ENCODE data around the gene PPP1R16B.
"Not testable (repeated sequence)": the region's sequence is repeated elsewhere in the genome, so short reads cannot be mapped to it uniquely, and the experiment has no call there.

The PPP1R16B gene

DNA sequence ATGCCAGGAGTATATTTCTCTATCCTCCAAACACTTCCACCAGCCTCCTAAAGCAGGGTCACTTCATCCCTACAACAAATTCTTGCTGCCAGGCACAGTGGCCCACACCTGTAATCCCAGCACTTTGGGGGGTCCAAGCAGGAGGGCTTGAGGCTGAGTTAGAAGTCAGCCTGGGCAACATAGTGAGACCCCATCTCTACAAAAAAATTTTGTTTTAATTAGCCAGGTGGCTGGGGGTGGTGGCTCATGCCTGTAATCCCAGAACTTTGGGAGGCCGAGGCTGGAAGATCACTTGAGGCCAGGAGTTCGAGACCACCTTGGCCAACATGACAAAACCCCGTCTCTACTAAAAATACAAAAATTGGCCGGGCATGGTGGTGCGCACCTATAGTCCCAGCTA is 11.4 kb upstream of the PPP1R16B start:
- not testable (repeated sequence) for DNase-seq

- no peak for DNase-seq
Observed at GRCh38 chr20:38798266-38798665, 7.2 kb upstream of the PPP1R16B start.

DNA sequence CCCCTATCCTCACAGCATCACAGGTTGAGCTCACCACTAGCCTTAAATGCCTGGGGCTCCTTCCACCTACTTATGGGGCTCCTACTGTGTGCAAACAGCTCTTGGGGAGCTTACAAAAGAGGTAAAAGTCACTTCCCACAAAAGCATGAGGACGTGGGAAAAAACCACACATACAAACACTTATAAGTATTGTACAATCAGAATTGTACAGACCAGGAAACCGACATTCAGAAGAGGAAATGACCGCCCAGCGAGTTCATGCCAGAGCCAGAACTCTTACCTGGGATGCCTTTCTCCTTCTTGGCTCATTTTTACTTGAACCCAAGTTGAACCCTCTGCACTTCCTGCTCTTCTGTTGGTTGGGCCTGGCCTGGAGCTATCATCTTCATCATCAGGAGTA is 6.3 kb upstream of the PPP1R16B start:
- no peak for DNase-seq

DNA sequence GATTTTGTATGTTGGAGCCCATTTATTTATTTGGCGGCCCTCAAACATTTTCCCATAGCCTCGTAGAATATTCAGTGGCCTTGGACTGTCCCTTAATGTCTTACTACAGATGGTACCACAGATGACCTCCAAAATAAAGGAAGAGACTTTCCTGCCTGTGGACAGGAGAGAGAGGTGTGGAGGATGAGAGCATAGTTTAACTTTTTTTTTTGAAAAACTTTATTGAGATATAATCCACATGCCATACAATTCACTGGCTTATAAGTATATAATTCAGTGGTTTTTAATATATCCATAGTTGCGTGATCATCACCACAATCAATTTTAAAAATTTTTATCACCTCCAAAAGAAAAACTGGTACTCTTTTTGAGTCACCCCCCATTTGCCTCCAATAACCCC is 4.6 kb upstream of the PPP1R16B start:
- no peak for DNase-seq

DNA sequence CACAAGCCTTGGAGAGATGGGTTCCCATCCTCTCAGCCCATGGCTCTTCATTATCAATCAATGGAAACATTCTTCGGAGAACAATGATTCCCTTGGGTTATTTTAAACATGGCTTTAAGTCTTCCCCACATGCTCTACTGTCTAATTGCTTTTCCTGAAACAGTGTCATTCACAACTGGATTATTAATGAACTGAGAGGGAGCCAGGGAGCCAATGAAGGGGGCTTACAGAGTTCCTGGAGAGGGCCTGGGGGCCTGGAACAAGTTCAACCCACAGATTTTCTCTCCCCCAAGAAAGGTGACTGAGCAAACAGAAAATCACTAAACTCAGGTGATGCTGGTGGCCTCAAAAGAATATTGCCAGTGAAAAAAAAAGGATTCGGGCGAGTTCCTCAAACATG is 1.3 kb upstream of the PPP1R16B start:
- DNase-seq: no peak

DNA sequence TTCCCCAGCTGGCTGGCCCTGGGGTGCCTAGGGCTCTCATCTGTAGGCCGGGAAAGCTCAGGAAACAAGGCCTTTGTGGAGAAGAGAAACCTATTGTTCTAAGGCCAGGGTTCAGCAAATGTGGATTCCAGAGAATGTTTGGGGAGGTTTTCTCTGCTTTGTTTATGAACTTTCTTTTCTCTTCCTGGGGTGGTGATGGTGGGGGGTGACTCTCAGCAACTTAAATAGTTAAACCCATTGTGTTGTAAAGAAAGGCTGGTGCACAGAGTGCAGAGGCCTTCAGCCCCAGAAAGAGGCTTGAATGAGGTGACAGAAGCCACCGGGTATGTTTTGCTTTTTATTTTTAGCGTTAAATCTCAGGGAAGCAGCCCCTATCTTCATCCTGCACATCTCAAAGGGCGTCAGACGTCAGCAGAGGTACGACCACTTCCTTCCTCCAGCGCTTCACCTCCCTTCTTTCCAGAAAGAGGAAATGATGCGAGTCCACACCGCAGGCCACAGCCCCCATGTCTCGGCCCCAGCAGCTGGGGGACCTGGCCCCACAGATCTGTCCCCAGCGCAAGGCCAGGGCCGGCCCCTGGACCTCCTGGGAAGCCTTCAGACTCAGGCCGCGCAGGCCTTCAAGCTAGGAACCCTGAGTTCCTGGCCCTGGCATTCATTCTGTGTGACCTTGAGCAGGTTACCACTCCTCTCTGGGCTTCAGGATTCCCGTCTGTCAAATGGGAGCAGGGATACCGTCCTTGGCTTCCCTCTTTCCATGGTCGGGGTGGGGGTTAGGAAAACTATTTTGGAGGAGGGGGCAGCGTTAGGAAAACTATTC is 605 bp upstream of the PPP1R16B start:
- peak; percentile 91 for DNase-seq

GRCh38 chr20:38805958-38806854 is 709 bp downstream of the PPP1R16B start:
- peak; percentile 42 for DNase-seq

GRCh38 chr20:38806855-38807655 is 1.6 kb downstream of the PPP1R16B start:
- DNase-seq: no peak

GRCh38 chr20:38809942-38810341 is 4.4 kb downstream of the PPP1R16B start:
- DNase-seq: no peak

DNA sequence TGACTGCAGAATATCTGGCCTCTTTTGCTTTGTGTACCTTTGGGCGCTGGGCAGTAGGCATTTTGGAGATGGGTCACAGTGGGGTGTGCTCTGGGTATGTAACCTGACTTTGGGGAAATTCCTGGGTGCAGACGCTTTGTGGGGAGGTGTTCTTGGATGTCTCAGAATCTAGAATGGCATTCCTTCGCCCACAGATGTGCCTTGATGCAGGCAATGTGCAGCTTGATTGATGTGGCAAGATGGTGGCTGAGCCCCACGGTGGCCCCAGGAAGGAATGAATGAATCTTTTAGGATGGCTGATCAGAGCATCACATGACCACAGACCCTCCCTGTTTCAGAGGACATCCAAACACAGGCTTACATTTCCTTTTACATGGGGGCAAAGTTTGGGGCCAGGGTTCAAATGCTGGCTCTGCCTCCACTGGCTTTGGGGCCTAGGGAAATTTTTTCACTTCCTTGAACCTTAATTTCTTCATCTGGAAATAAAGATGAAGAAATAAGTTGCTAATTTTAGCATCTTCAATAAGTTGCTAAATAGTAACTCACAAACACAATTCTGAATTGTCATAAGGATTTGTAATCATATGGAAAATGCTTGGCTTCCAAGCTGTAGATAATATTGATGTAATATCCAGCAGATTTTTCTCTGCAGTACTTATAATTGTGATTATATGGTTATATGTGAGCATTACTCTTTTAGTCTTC is 5.6 kb downstream of the PPP1R16B start:
- no peak for DNase-seq

GRCh38 chr20:38811769-38812168 is 6.3 kb downstream of the PPP1R16B start:
- DNase-seq: no peak

DNA sequence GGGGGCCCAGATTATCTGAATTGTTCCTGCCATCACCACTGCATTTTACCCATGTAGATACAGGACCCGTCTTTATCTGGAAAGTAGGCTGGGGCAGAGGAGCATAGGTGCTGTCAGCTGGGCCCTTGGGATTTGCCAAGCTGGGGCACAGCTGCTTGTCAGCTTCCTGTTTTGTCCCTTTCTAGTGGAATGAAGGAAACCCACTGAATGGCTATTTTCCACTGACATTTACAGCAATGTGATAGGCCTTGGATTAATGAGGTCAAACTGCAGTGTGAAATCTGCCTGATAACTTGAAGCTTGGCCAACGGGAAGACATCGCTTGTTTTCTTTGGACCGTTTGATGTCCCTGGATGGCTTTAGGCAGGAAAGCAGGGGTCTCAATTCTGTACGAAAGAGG is 6.7 kb downstream of the PPP1R16B start:
- no peak for DNase-seq

- no peak for DNase-seq
Observed at GRCh38 chr20:38812709-38813573, 7.4 kb downstream of the PPP1R16B start.

GRCh38 chr20:38813574-38813962 is 8.1 kb downstream of the PPP1R16B start:
- not testable (repeated sequence) for DNase-seq

GRCh38 chr20:38815446-38815845 is 9.9 kb downstream of the PPP1R16B start:
- no peak for DNase-seq

DNA sequence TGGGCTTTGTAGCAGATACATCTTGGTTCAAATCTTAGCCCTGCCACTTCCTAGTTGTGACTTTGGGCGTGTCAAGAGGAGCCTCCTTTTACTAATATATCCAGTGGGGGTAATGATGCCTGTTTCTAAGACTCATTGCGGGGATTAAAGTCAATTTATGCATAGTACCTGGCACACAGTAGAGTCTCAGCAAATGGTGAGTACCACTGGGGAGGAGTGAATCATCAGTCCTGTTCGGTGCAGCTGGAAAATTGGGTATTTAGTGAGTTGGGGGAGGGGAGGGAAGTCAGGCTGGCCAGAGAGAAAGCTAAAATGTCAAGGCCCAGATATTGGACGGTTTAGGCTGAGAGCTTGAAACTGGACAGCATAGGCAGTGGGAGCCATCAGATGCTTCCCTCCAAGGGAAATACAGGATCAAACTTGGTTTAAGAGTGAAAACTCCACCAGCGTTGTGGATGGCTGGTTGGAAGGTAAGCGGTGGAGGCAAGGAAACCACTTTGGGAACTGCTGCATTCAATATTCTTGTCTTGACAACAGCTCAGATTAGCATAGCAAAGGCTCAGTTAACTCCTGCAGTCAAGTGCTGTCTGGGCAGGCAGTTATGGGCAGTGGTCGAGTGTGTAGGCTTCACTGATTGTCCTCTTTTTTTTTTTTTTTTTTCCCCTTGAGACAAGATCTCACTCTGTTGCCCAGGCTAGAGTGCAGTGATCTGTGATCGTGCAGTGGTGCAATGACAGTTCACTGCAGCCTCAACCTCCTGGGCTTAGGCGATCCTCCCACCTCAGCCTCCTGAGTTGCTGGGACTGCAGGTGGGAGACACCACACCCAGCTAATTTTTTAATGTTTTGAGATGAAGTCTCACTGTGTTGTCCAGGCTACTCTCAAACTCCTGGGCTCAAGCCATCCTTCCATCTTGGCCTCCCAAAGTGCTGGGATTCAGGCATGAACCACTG is 12.9 kb downstream of the PPP1R16B start:
- DNase-seq: no peak

DNA sequence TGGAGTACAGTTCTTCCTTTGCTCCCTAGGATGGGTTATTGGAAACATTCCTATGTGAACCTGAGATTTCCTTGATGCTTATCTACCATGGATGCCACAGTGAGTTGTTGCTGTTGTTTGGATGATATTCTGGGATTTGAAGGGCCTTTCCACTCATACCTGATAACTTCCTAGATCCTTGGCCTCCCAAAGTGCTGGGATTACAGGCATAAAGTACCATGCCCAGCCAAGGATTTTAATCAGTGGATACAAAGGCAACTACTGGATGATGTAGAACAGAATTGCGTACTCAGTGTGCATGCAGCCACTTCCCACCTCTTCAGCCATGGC is 20.0 kb downstream of the PPP1R16B start:
- no peak for DNase-seq

DNA sequence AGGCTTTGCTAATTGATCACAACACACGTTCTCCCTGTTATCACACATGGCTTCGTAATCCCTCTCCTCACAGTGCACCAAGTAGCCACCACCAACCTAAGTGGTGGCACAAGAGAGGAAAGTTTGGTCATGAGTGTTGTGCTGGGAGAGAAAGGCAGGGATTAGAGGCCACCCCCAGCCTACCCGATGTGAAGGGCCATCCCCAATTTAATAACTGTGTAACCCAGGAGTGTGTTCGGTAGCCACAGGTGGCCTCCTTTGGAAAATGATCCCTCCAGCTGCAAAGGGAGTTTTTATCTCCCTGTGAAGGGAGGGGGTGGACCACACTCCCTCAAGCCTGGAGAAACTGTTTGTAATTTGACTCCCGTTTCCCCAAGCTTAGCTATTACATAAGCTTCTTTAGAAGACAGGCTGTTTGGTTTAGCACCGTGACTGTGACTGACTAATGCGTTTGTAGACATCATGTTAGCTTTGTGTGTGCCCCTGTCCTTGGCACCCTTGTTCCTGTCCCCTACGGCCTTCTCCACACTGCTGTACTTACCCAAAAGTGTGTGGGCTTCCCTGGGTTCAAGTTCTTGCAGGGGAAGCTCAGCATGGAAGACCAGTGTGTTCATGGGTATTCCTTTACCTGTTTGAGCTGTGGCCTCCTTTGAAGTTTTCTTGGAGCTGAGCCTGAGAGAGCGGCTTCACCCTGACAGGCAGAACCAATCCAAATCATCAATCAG is 20.6 kb downstream of the PPP1R16B start:
- peak; percentile 83 for DNase-seq

DNA sequence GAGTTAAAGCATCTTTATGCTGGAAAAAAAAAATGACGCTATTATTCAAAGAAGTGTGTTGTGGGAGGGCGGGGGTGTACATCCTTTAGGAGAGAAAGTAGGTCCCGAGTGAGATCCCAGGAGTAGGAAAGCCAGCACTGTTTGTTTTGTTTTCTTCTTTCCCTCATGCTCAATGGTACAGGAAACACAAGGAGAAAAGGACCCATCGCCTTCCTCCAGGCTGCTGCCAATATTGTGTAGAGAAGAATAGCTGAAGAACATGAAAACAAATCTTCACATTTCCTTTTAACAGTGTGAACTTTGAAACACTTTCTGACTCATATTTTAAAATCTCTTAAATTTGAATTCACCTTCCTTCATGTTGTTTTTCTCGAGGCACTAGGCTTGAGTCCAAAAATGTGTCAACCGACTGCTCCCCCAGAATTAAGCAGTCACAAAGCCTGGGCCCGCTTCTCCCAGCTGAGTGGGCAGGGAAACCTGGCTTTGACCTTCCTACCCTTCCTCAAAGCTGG is 22.3 kb downstream of the PPP1R16B start:
- DNase-seq: no peak

Measured in OCI-M1 (cell line).